Endometrial microvascular endothelial cells (primary cell): ENCODE data around the gene NMNAT3. TPM values are rescaled to one million over a fixed set of nuclear protein-coding genes. Genes with fewer than 3 reads are reported as not detected.

Experiments used
- in situ Hi-C: cut with HindIII; loops from 2 replicates; pipeline ENCODE4 v1.10.0; 2017; ENCODE audit warnings: low sequenced_read_pairs, low pct_unique_long_range_greater_than_20kb; ENCODE audit errors: inconsistent ontology term
- total RNA-seq: library from RNA; depleted of rRNA; stranded (reverse); fragments of >200 nt; gene quantifications from one replicate; pipeline ENCODE4 v1.2.3, GENCODE V29; 2015; ENCODE audit errors: inconsistent ontology term

The NMNAT3 gene
- total RNA-seq = not detected

- in situ Hi-C loops = no loop called here
These were observed at the start of gene NMNAT3 for GRCh38 chr3:139677388-139678155. TSS of gene NMNAT3 (minus strand) at chr3:139677972. CDS start at chr3:139627724, 50,248 bp downstream.

- in situ Hi-C loops = no loop called here
These were observed 43.6 kb upstream of the NMNAT3 start for GRCh38 chr3:139721370-139721769.

GRCh38 chr3:139718415-139718814 is 40.6 kb upstream of the NMNAT3 start:
- in situ Hi-C loops = no loop called here

- in situ Hi-C loops = no loop called here
These were observed 39.2 kb upstream of the NMNAT3 start for GRCh38 chr3:139716908-139717485.

GRCh38 chr3:139715743-139716360 is 38.1 kb upstream of the NMNAT3 start:
- in situ Hi-C loops = no loop called here

GRCh38 chr3:139715166-139715565 is 37.4 kb upstream of the NMNAT3 start:
- in situ Hi-C loops = no loop called here

- in situ Hi-C loops = no loop called here
These were observed 32.4 kb upstream of the NMNAT3 start for GRCh38 chr3:139710212-139710611.

- in situ Hi-C loops = no loop called here
These were observed 27.9 kb upstream of the NMNAT3 start for GRCh38 chr3:139705631-139706030.

- in situ Hi-C loops = no loop called here
These were observed 18.5 kb upstream of the NMNAT3 start for GRCh38 chr3:139696314-139696604.

- in situ Hi-C loops = no loop called here
These were observed 17.9 kb upstream of the NMNAT3 start for GRCh38 chr3:139695426-139696313.

- in situ Hi-C loops = no loop called here
These were observed 17.2 kb upstream of the NMNAT3 start for GRCh38 chr3:139695007-139695406.

GRCh38 chr3:139694542-139694941 is 16.8 kb upstream of the NMNAT3 start:
- in situ Hi-C loops = no loop called here

- in situ Hi-C loops = no loop called here
These were observed 13.8 kb upstream of the NMNAT3 start for GRCh38 chr3:139691619-139692018.

- in situ Hi-C loops = no loop called here
These were observed 12.0 kb upstream of the NMNAT3 start for GRCh38 chr3:139689708-139690228.

GRCh38 chr3:139689122-139689521 is 11.3 kb upstream of the NMNAT3 start:
- in situ Hi-C loops = no loop called here

- in situ Hi-C loops = no loop called here
These were observed 9.7 kb upstream of the NMNAT3 start for GRCh38 chr3:139687431-139687830.

- in situ Hi-C loops = no loop called here
These were observed 8.9 kb upstream of the NMNAT3 start for GRCh38 chr3:139686624-139687023.

GRCh38 chr3:139686206-139686605 is 8.4 kb upstream of the NMNAT3 start:
- in situ Hi-C loops = no loop called here

GRCh38 chr3:139679220-139679775 is 1.5 kb upstream of the NMNAT3 start:
- in situ Hi-C loops = no loop called here
